Measurements from ENCODE around the gene PDZD2. TPM values are rescaled to one million over a fixed set of nuclear protein-coding genes. Genes with fewer than 3 reads are reported as not detected.
"Not testable (repeated sequence)": the region's sequence is repeated elsewhere in the genome, so short reads cannot be mapped to it uniquely, and the experiment has no call there.

PDZD2 gene
- 2.2 TPM for polyA plus RNA-seq (2012; ENCODE audit: insufficient read depth, insufficient read length, low read depth)

DNA sequence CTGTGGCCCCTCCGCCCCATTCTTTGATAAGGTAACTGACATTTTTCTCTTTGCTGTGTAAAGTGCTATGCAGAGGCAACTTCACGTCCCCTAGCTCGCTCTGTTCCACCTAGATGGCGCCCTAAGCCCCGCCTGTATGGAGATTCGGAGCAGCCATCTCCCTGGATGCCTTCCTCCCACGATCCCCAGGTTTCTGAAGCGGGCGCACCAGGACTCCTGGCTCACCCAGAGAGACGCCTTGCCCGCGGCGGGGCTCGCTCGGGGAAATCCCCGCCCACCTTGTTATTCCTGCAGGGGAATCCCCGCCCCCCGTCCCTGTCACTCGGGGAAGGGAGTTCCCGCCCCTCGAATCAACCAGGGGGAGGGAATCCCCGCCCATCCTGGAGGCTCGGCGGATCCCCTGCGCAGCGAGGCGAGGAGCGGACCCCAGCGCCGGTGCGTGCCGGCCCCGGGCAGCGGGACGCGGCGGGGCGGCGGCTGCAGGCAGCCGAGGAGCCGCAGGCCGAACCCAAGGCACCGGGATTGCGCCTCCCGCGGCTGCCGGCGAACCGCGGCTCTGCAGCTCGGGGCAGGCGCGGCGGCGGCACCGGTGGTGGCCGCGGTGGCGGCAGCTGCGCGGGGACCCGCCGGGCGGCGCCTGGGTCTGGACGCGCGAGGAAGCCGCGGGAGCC, at the start of gene PDZD2:
PDZD2 (plus strand) TSS at position 384 of the 671 bp plus-strand sequence.
- DNase-seq, result peak; percentile 96
- TF ChIP-seq, protein P1, sequence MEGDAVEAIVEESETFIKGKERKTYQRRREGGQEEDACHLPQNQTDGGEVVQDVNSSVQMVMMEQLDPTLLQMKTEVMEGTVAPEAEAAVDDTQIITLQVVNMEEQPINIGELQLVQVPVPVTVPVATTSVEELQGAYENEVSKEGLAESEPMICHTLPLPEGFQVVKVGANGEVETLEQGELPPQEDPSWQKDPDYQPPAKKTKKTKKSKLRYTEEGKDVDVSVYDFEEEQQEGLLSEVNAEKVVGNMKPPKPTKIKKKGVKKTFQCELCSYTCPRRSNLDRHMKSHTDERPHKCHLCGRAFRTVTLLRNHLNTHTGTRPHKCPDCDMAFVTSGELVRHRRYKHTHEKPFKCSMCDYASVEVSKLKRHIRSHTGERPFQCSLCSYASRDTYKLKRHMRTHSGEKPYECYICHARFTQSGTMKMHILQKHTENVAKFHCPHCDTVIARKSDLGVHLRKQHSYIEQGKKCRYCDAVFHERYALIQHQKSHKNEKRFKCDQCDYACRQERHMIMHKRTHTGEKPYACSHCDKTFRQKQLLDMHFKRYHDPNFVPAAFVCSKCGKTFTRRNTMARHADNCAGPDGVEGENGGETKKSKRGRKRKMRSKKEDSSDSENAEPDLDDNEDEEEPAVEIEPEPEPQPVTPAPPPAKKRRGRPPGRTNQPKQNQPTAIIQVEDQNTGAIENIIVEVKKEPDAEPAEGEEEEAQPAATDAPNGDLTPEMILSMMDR (IDR thresholded peaks at IDR 0.05; ENCODE audit: low read depth, low read length), result peak; percentile 59
- peaks cover 4% of the 10 kb centered on the region; the same call in 1 of the 2 replicates for H3K4me1 ChIP-seq
- H3K27me3 ChIP-seq, result 0 out of 2 replicates have a peak, but pooled peaks cover 3% of the 10 kb centered on the region
- H3K4me3 ChIP-seq (ENCODE audit: low read depth, low read length), result peak within 1 kb of the TSS; percentile 71
- H3K9me3 ChIP-seq, result no peaks in the 10 kb centered on the region
- no peaks in the 10 kb centered on the region for H3K36me3 ChIP-seq

DNA sequence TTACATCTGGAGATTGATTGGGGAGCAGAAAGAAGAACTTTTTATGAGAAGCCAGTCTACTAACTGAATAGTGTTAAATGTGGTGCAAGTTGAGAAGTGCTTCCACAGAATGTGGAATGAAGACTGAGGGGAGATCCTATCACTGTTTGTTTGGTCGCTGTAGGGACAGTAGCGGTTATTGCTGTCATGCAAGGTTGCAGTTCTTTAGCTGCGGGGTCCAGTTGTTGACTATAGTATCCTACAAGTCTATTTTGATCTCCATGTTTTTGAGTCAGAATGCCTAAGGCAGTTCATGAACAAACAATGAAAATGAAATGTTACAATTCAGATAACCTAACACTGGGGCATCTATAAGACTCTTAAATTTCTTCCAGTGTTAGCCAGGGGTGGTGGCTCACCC, 45.3 kb upstream of the PDZD2 start:
- TF ChIP-seq, protein P1 (IDR thresholded peaks at IDR 0.05; ENCODE audit: low read depth, low read length), result no peak
- DNase-seq, result no peak
- Histone ChIP-seq H3K4me3 (ENCODE audit: low read depth, low read length) (no peak overlapping the region), H3K4me1 (no peaks in the 10 kb centered on the region), H3K27me3 (no peaks in the 10 kb centered on the region), H3K36me3 (no peaks in the 10 kb centered on the region), H3K9me3 (no peaks in the 10 kb centered on the region)

DNA sequence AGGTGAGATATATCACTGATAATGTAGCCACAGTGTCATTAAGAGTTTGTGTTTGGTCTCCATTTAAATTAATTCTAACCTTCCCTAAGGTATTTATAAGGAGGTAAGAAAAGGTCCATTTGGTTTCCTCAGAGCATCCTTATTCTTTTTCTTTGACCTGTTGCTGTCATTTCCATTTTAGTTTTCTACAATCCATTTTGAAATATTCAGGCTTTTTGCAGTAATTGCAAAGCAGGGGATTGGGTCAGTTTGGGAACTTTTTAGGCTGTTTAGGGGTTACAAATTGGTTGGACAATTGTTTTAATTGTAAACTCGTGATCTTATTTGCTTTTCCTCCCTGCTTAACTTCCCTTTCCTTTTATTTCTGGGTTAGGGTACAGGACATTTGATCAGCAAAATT, 42.6 kb upstream of the PDZD2 start:
- Histone ChIP-seq H3K27me3 (no peaks in the 10 kb centered on the region), H3K9me3 (no peaks in the 10 kb centered on the region), H3K4me3 (ENCODE audit: low read depth, low read length) (no peak overlapping the region), H3K4me1 (no peaks in the 10 kb centered on the region), H3K36me3 (no peaks in the 10 kb centered on the region)
- TF ChIP-seq, protein P1 (IDR thresholded peaks at IDR 0.05; ENCODE audit: low read depth, low read length), result no peak
- no peak for DNase-seq

DNA sequence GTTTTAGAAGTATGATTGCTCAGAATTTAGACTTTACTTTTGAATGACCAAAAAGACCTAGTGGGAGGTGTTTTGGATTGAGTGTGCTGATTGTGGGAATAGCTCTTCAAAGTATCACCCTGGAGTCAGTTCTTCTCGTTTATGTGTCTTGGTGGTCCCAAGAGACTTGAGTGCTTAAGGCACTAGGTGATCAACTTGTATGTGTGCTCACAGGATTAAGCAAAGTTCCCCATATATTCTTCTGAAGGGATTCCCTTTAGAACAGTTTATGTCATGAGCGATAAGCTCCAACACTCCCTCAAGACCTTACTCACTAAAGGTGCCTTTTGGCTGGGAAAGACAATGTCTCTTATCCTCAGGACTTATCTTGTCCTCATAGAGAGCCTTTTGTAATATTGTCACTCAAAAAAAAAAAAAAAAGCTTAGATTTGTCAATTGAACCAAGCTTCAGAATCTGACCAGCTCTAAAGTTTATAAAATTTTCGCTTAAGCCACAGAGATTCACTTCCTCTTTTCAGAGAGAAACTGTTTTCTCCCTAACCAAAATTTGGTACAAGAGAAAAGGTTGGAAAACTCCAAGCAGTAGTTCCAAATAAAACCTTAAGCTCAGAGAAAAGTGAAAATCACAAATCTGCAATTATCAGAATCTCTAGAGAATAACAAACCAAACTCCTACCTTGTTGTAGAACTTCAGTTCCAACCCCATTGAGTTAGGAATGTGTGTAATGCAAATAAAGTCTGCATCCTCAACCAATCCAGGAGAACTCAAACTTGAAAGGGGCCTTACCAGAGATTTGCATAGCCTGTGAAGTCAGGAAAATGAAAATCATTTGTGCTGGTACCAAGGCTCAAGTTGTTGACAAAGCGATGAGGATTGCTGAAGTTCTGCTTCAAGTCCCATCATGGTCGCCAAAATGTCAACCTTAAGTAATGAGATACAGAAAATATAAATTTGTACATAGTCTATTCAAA, 40.0 kb upstream of the PDZD2 start:
- no peak for DNase-seq
- no peak overlapping the region for H3K4me3 ChIP-seq (ENCODE audit: low read depth, low read length)
- H3K4me1 ChIP-seq, result no peaks in the 10 kb centered on the region
- H3K36me3 ChIP-seq, result no peaks in the 10 kb centered on the region
- no peaks in the 10 kb centered on the region for H3K27me3 ChIP-seq
- TF ChIP-seq, protein P1 (IDR thresholded peaks at IDR 0.05; ENCODE audit: low read depth, low read length), result no peak
- no peaks in the 10 kb centered on the region for H3K9me3 ChIP-seq

DNA sequence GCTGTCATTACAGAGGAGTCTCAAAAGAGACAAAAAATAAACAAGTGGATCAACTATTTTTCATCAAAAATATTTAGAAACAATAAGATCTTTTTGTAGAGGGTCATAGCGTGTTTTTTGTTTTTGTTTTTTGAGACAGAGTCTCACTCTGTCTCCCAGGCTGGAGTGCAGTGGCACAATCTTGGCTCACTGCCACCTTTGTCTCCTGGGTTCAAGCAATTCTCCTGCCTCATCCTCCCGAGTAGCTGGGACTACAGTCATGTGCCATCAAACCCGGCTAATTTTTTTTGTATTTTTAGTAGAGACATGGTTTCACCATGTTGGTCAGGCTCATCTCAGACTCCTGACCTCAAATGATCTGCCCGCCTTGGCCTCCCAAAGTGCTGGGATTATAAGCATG, 36.6 kb upstream of the PDZD2 start:
- not testable (repeated sequence) for H3K27me3 ChIP-seq

DNA sequence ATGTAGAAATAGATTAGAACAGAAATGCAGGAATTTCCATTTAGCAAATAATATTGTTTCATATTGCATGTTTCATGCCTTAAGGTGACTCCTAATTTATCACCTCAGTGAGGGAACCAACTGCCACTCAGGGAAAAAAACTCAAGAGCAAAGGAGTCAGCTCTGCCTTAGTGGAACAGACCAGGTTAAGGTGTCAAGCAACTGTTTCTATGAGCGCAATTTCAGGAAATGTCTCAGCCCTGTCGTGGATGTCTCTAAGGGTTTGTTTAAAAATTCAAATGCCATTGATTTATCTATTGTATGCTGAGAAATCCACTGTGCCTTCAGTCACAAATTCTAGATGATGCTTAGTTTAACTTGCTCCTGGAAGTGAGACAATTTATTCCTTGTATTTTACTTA, 34.7 kb upstream of the PDZD2 start:
- Histone ChIP-seq H3K4me3 (ENCODE audit: low read depth, low read length) (no peak overlapping the region), H3K9me3 (no peaks in the 10 kb centered on the region), H3K4me1 (no peaks in the 10 kb centered on the region), H3K36me3 (no peaks in the 10 kb centered on the region), H3K27me3 (no peaks in the 10 kb centered on the region)
- TF ChIP-seq, protein P1 (IDR thresholded peaks at IDR 0.05; ENCODE audit: low read depth, low read length), result no peak
- no peak for DNase-seq

More for the DNA sequence above, 36.6 kb upstream of the PDZD2 start:
- not testable (repeated sequence) for H3K4me1 ChIP-seq; H3K36me3 ChIP-seq; H3K4me3 ChIP-seq (ENCODE audit: low read depth, low read length); DNase-seq; H3K9me3 ChIP-seq
